G401.6 (cell line): ENCODE results near the gene PRUNE2.

Source experiments
- FAIRE-seq: peaks from 2 replicates; lab custom pipeline; 2012; peaks lifted over from hg19 to GRCh38; lab: Jason Lieb, UNC

Gene PRUNE2

DNA sequence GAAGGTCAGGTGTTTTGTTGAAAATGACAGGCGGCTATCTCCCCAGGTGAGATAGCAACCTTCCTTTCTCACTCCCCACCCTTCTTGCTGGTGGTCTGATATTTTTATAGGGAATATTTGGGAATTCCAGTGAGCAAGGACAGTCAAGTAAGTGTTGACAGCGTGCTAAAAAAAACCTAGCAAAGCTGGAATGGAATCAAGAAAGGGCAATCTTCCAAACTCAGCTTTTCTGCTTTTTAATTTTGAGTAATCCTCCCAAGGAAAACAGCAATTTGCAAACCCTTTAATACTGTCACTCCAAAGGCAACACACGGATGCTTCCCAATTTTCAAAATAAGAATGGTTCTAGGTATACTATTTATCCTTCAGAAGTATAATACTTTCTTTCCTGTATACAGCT lies 285.3 kb downstream of the PRUNE2 start:
- no peak for FAIRE-seq

DNA sequence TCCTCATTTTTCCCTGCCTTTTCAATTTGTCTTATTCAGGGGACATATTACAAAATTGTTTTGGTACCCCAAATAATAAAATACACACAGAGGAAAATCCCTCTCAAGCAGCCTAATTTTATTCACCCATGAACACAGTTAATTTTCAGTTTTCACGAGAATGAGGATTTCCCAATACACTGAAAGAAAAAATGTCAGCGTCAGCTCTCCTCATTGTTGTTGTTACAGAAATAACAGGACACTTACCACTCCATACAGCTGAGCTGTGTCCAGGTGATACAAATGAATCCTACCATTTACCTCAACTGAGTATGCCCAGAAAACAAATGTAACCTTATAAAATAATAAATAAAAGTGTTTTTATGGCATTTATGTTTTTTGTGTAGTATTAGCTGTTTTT lies 286.3 kb downstream of the PRUNE2 start:
- FAIRE-seq, result no peak

DNA sequence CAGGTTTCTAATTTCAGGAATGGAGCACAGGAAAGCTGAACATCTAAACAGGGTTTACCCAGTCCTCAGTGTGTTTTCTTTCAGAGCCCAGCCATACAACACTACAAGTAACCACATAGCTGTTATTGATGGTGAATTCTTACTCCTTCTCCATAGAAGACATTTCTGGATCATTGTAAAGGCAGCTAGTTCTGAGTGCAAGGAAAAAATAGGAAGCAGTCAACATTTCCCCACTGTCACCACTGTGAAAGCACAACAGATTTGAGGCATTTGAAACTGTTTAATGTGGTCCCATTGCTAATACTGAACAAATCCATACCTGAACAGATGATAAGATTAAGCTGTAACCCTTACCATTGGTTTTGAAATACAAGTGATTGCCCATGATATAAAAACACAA lies 286.7 kb downstream of the PRUNE2 start:
- FAIRE-seq, result no peak

DNA sequence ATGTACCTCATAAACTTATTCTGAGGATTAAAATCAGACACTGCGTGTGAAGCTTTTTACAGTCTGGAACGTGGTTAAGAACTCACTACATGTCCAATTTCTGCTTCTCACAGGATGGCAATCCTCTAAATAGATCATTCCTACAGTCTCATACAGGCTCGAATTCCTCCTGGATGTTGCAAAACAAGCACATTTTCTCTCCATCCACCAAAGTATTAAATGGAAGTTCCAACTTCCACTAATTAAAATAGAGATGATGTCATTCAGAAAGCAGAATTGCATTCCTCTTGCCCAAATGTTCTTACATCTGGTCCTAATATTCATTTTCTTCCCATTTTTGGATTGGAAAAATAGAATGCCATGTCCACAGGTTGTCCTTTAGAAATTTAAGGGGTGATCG lies 287.2 kb downstream of the PRUNE2 start:
- no peak for FAIRE-seq

DNA sequence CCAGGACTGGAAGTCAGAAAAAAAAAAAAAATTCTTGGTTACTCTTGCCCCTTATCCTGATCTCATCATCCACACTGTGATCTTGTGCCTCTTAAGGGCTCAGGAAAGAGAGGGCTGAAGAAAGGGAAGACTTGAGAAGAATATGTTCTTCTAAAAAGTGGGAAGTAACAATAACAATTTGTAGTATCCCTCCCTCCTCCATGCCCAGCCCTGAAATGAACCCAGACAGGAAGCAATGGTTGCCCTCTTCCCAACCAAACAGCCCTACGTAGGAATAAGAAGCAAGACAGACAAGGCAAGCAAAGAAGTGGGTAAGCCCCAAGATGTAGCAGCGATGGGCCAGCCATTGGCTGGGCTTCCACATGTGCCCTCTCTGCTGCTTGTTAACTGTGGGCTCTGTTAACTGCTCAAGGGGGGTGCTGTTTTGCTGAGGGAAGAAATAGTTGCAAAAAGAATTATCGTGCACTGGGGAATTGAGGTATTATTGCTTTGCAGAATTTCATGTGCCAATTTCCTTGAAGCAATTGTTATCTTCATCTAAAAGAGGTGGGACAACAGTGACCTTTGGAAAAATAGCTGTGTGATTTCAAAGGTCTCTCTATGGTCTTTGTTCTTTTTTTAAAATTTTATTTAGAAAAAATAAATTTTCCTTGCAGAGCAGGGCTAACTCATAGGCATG lies 288.3 kb downstream of the PRUNE2 start:
- no peak for FAIRE-seq

DNA sequence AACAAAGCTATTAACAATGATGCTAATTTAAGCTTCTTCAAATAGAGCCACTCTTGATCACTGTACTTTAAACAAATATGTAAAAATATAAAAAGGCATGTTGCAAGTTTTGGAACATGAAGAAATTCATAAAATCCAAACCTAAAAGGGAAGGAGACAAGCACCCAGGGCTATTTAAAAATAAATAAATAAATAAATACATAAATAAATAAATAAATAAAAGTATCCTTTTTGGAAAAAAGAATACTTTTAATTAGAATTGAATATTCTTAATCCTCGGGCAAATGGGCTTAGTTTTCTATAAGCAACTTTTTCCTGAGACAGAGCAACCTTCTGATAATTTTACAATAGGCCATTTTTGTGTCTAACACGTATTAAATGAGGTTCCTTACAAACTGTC lies 289.1 kb downstream of the PRUNE2 start:
- FAIRE-seq, result no peak

DNA sequence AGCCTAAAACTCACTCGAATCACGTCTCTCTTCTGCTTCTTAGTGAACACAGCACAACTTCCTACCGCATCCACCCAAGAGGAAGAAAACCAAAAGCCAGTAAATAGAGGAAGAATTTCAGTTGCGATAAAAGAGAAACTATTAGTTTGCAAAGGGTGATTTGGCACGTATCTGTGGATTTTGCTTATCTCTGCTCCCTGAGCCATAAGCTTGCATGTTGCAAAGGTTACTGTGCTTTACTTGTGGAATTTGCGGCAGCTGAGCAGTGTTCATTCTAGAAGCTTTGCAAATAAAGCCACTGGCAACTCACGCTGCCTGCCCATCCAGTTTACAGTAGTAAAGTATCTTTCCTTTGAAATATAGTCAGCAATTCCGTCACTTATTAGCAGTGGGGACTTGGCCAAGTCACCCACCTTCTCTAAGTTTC lies 290.7 kb downstream of the PRUNE2 start:
- FAIRE-seq, result no peak

DNA sequence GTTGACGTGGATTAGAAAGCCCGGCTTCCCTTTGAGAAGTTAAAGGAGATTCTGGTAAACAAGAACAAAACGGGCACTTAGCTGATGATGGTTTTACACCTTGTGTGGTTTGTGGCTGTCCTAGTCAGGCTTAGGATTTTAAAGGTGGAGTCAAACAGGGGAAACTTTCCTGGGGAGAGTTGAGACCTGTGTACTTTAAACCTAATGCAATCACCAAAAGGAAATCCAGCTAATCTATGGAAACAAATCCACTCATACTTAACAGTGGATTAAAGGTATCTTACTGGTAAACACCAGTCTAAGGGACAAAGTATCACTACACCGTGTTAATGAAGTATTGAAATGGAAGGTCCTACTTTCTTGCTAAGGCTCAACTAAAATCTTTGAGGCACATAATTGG lies 291.9 kb downstream of the PRUNE2 start:
- FAIRE-seq, result no peak

DNA sequence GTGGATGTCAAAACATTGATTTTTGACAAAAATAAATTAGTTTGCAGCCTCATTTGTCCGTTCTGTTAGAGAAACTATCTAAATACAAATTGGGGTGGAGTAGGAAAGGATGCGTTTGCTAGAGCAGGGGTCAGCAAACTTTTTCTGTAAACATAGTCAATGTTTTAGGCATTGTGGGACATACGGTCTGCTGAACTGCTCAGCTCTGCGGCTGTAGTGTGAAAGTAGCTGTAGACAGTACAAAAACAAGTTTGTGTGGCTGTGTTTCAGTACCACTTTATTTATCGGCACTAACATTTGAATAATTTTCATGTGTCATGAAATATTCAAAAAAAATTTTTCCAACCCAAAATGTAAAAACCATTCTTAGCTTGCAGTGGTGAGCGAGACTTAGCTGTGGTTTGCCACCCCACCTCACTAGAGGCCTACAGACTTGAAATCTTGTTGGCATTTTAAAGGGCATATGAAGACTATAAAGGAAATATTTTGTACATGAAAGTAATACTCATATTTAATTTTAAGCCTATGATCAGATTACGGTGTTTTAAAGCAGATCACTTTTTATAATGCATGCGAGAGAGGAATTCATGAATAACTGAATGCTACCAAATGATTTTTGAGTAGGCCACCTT lies 292.6 kb downstream of the PRUNE2 start:
- no peak for FAIRE-seq

DNA sequence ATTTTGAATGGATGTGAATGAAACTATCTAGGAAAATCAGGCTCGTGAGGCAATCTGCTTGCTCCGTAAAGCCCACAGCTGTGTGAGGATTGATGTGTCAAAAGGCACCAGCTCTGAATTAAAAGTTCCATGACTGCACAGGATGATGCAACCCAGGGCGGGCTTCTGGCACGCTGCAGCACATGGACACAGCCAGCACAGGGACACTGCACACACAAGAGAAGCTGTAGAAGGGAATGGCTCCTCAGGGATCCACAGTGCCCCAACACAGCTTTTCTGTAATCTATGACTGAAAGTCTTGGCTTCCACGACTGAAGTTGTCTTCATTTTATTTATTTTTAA lies 295.9 kb downstream of the PRUNE2 start:
- no peak for FAIRE-seq

DNA sequence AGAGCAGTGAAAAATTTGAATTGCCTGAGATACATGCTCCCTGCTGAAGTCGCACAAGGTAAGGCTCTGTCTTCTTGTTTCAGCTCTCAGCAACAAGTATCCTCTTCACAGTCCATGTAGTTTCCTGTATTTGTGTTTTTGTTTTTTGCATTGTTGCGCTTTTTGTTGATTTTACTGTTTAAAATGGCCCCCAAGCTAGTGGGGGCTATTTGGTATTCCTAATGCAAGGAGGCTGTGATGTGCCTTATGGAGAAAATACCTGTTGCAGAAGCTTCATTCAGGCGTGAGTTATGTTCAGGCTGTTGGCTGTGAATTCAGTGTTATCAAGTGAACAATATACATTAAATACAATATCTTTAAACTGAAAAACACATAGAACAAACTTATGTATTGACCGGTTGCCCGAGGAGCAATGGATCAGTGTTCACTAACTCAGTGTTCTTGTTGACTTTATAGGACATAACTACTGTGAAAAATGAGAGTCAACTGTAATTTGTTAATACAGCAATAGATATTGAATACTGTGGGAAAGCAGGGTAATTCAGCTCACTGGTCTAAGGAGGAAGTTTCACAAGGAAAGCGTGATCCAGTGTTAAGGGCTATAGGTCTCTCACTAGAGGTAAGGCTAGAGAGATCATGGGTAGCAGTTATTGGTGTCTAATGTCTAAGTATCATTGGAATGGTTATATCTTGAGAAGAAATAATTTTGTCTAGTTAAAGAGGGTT lies 296.5 kb downstream of the PRUNE2 start:
- no peak for FAIRE-seq

DNA sequence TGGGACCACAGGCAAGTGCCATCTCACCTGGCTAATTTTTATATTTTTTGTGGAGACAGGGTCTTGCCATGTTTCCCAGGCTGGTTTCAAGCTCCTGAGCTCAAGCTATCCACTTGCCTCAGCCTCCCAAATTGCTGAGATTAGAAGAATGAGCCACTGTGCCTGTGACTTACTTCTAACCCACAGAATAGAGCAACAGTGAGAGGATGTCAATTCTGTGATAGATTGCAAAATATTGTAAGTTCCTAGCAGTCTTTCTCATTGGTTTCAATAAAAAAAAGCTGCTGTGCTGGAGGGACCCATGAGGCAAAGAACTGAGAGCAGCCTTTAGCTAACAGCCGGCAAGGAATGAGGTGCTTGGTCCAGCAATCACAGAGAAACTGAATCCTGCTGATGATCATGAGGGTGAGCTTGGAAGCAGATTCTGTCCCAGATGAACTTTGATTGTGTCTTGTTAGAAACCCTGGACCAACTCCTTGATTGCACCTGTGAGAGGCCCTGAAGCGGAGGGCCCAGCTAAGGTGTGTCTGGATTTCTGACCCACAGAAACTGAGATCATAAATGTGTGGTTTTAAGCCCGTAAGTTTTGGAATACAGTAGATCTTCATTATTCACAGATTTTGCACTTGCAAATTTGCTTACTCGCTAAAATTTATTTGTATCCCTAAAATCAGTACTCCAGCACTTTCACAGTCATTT lies 297.2 kb downstream of the PRUNE2 start:
- FAIRE-seq, result no peak

DNA sequence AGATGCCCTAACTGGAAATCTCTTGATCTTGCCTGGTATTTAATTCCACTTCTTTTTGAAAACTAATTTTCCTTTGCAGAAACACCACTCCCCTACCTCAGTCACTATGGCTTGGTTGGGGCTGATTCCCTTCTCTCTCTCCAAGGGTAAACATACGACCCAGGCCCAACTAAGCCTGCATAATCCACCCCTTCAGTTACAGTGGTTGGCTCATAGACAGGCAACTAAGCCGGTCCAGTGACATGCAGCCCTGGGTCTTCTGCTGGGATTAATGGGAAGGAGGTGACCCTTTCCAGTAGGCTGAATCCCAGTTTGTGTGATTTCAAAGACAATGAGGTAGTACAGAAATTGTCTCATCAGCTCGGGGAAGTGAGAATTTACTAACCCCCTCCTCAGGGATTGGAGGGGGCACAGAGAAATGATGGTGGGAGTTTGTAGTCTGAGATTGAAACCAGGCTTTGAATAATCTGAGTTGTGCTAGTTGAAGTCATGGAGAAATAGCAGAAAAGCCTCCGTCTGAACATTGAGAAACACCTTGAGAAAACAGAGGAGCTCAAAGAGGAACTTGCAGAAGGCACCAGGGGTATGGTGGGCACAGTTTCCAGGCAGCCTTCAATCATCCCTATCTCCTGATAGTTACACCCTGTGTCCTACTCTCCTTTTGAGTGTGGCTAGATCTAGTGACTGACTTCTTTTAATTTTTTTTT lies 298.0 kb downstream of the PRUNE2 start:
- no peak for FAIRE-seq

DNA sequence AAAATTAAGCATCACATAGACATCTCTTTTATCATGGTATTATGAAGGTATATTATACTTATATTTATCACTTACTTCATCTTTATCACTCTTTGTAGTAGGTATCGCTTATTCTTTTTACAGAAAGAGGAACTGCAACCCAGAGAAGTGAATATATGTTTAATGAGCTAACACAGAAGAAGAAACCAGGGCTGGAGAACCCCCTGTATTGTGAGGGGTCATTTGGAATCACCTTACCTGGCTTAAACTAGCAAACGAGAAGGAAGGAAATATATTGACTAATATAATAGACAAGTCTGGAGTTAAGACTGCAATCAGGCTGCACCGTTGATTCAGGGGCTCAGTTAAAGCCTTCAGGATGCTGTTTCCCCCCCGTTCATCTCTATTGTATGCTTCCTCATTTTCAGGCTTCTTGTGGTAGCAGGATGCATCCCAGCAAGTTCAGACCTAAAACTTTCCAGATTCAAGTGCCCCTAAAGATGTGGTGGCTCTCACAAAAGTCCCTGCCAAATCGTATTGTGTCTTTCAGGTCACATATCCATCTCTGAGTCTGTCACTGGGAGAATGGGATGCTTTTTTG lies 300.5 kb downstream of the PRUNE2 start:
- FAIRE-seq, result no peak

DNA sequence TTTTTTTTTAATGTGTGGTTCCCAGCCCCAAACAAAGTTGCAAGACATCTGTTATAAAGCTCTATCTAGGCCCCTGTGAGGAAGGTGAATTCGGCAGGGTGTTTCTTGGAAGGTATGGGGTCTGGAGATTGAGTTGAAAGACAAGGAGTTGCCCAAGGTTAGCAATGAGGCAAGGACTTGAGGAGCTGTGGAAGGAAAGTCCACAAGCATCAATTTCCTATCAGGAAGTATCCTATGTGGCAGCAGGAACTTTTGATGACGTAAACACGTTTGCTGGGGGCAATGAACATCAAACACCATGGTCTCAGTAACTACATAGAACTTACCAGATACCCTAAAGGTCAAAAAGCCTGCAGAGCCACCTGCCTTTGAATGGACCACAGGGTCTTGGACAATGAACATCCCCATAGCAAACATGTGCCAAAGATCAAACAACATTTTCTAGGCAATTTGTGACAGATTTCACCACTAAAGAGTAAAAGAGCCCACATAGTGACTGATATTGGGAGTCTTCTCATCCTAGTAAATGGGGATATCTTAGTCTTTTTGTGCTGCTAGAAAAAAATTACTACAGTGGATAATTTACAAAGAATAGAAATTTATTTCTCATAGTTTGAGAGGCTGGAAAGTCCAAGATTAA lies 301.9 kb downstream of the PRUNE2 start:
- no peak for FAIRE-seq

DNA sequence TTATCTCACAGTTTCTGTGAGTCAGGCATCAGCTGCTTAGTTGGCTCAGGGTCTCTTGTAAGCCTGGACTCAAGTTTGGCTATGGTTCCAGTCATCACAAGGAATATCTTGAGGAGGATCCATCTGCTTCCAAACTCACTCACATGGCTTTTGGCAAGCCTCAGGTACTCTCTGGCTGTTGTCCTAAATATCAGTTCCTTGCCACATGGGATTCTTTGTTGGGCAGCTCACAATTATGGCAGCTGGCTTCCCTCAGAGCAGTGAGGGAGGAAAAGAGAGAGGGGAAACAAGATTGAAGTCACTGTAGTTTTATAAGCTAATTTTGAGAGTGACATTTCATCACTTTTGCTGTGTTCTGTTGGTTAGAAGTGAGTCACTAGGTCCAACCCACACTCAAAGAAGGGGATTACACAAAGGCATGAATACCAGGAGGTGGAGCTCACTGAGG lies 302.4 kb downstream of the PRUNE2 start:
- no peak for FAIRE-seq

DNA sequence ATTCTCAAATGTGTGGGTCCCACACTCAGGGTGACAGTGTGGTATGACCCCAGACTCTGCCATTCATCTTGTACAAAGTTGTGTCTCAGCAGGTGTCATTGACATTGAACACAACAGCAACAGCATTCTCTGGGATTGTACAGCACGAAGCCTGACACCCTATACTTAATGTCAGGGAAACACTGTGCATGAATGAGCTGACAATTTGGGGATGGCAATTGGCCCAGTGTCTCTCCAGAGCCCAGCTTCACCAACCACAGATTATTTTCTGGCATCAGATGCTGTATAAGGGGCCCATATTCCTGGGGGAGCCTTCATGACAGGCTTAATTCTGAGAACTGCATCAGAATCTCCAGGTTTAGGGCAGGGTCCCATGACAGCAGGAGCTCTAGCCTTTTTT lies 303.7 kb downstream of the PRUNE2 start:
- no peak for FAIRE-seq

DNA sequence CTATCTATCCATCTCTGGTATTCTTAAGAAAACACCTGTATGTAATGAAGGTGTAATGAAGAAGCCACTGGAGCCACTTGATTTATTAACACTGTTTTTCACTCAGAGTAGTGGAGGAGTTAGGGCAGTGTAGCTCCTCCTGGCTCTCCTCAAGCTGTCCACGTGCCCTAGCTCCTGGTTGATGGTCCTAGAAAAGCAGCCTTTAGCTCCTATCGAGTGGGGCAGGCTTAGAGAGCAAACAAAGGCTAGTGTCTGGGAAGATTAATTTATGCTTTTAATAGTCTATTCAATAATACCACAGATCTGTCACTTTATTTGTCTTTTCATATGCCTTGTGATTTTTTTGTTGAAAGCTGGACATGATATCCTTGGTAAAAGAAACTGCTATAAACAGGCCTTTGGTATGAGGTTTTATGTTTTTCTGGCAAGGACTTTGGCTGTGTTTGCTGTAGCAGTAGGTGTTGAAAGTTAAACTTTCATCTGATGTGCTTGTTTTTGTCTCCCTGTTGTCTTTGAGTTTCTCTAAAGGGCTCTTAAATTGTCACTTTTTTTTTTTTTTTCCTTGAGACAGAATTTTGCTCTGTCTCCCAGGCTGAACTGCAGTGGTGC lies 305.8 kb downstream of the PRUNE2 start:
- FAIRE-seq, result no peak

DNA sequence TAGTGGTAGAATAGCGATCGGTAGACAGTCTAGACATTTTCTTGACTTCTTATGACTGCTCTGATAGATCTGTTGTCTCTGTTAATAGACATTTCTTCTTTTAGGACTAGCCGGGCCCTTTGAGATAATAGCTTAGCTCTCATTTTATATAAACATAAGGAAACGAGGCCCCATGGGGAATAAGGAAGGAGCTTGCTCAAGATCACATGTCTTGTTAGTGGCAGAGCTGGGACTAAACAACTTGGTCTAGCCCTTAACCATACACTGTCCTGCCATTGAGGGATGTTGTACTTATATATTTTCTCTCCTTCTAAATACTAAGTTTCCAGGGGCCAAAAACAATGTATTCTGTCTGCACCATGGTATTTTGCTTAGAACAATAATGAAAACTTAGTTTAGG lies 306.9 kb downstream of the PRUNE2 start:
- no peak for FAIRE-seq

DNA sequence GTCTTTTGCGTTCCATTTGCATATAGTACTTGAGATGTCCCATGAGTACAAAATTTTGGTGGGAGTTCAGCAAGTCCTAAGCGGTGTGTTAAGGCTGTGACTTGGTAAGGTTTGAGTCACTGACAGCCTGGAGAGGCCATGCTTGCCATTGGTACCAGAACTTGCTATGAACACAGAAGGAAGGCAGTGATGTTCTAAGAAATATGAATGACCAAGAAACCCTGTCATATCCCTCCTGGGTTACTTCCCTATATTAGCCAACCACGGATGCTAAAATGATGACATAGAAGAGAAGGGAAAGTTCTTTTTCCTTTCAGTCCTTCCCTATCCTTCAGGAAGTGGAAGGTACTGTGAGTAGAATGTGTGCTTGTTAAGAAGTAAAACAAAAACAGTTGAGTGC lies 310.3 kb downstream of the PRUNE2 start:
- FAIRE-seq, result no peak

DNA sequence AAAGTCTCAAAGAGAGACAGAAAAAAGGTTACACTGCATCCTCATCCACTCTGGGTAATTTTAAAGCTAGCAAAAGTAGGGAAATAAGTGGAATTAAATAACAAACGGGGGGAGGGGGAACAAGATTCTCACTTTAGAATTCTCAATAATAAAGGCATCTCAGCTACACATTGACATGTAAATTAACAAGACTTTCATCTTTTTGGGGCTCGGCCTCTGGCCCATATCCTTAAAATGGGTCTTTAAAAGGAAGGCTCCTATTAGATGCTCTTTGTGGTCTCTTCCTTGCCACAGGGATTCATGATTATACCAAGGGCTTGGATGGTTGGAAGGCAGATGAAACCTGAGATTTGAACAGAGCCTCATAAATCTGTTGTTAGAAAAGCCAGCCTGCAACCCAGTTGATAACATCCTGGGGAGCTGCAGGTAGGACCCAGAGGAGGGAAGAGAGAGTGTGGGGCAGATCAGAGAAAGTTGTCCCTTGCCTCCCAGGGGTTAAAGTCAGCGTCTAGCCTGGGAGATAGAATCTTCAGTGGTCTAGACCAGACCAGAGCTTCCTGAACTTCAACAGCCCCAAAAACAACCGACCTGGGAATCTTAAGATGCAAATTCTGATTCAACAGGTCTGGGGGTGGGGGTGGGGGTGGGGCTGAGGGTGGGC lies 311.0 kb downstream of the PRUNE2 start:
- FAIRE-seq, result no peak
